Esophagus muscularis mucosa (tissue), 4 donors: ENCODE results near the gene FAM47E.

Experiments
- EP300 ChIP-seq: sonication (generic); formaldehyde crosslinking; IDR thresholded peaks from one replicate; pipeline ENCODE4 v1.6.1; 2017; ENCODE audit warnings: antibody characterized with exemption
- POLR2A ChIP-seq: fragments of 450-650 bp; IDR thresholded peaks from one replicate; pipeline ENCODE4 v1.6.1; 2017; ENCODE audit warnings: antibody characterized with exemption, moderate library complexity, mild to moderate bottlenecking, low read depth
- POLR2AphosphoS5 ChIP-seq, 2 donors: sonication (generic); formaldehyde crosslinking; IDR thresholded peaks; one replicate each; pipeline ENCODE4 v1.6.1; 2017; ENCODE audit warnings: antibody characterized with exemption in 2 of 2
- TF ChIP-seq, protein P1 (sequence below), 3 experiments: fragments of 200-600 bp in 2 of 3; fragments of 450-650 bp in 1 of 3; sonication (generic) in 2 of 3; IDR thresholded peaks; one replicate each; pipeline ENCODE4 v1.5.1; 2017 to 2019; ENCODE audit warnings: antibody characterized with exemption in 3 of 3, mild to moderate bottlenecking in 2 of 3, moderate library complexity in 1 of 3

DNA sequence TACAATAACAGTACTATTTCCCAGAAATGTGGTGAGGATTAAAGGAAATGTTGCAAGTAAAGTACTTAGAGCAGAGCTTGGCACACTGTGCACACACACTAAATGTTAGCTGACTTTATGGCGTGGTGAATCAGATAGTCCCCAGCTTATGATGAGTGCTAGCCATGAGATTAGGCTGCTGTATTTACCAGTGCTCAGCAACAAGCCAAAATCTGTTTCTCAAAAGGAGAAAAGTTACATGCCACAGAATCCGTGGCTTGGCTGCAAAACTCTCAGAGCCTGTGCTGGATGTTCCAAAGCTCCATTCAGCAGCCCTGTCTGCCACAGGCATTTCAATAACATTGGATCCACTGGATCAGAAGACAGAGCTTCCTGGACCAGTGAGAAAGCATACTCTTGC lies 42.3 kb downstream of the FAM47E start:
- TF ChIP-seq POLR2A: no peak
- TF ChIP-seq, protein P1, sequence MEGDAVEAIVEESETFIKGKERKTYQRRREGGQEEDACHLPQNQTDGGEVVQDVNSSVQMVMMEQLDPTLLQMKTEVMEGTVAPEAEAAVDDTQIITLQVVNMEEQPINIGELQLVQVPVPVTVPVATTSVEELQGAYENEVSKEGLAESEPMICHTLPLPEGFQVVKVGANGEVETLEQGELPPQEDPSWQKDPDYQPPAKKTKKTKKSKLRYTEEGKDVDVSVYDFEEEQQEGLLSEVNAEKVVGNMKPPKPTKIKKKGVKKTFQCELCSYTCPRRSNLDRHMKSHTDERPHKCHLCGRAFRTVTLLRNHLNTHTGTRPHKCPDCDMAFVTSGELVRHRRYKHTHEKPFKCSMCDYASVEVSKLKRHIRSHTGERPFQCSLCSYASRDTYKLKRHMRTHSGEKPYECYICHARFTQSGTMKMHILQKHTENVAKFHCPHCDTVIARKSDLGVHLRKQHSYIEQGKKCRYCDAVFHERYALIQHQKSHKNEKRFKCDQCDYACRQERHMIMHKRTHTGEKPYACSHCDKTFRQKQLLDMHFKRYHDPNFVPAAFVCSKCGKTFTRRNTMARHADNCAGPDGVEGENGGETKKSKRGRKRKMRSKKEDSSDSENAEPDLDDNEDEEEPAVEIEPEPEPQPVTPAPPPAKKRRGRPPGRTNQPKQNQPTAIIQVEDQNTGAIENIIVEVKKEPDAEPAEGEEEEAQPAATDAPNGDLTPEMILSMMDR (IDR thresholded peaks at IDR 0.05): no peak
- no peak for TF ChIP-seq EP300
- no peak for TF ChIP-seq POLR2AphosphoS5 (IDR thresholded peaks at IDR 0.05)
